ENCODE measurements around the gene CIITA.

The CIITA gene

DNA sequence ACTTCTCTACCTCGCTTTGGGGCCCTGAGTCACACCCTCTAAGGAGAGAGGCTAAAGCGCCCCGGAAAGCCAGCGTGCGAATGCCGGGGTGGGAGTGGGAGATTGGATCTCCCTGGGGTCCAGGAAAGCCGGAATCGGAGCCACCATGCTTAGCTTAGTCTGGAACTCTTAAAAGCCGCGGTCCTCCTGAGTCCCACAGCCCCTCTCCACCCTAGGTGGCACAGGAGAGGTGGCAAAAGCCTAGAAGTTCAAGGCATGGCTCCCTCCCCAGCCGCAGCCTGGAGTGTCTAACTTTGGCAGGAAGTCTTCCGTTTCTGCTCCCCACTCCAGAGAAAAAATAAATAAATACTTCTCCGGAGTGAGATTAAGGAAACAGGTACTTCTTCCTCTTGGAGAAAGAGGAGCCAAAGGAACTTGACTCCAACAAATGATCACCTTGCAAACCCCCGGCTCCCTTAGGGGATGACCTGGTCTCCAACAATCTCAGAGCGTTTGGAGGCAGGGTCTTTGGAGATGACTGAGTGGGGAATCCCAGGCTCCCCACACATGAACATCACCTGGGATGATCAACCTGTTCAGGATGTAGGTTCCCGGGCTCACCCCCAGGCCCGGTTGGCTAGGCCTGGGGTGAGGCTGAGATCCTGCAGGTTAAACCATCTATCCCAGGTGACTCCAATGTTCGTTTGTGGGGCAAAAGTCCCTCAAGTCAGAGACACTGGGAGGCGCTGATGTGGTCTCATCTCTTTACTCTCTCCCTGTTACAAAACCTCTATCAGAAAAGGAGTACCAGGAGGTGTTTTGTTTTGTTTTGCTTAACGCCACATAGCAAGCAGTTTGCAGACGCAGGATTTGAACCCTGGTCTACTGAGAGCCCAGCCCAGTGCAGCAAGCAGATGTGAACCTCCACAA is 2.9 kb downstream of the CIITA start:
- no peak for DNase-seq

- DNase-seq = no peak
These were observed 3.8 kb downstream of the CIITA start for GRCh38 chr16:10880594-10881452.

- DNase-seq = peak; percentile 38
These were observed 4.6 kb downstream of the CIITA start for GRCh38 chr16:10881479-10882030.

GRCh38 chr16:10883004-10883403 is 6.0 kb downstream of the CIITA start:
- no peak for DNase-seq

DNA sequence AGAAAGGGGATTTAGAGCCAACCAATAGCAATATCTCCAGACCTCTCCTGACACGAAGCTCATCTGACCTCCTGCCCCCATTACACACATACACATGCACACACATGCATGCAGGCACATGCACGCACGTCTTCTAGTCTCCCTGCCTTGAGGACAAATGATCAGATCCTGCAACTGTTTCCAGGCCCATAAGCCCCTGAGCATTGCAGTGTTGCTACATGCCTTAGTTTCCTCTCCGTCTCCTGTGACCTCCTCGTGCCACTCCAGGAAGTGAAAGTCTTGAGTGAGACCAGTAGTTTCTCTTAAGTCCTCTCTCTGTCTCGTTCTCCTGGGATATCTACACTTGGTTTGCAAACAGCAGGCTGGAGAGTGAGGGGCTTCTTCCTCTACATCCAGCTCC is 8.2 kb downstream of the CIITA start:
- DNase-seq = no peak

DNA sequence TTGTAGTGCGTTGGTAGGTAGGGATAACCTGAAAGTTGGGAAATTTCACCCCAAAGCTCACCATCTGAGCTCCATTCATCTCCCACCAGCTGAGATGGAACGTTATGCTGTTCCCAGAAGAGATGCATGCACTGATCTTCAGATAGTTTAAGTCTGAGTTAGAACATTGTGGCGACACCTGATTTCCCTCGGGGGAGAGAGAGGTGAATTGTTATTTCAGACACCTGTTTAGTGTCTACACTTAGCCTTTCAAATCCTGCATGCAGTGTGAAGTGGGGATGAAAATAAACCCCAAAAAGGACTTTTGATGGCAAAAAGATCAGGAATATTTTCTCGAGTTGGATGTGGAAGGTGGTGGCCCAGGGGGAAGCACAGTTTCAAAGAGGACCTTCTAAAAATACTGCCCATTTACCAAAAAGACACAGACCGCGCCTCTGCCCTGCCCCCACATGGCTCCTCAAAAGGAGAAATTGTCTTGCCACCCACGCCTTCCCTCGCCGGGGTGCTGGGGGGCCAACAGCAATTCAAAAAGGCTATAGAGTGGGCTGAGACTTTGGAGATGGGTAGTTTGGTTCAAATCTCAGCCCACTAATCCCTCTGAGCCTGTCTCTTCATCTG is 11.4 kb downstream of the CIITA start:
- DNase-seq = no peak

GRCh38 chr16:10889855-10890254 is 12.9 kb downstream of the CIITA start:
- DNase-seq = no peak

DNA sequence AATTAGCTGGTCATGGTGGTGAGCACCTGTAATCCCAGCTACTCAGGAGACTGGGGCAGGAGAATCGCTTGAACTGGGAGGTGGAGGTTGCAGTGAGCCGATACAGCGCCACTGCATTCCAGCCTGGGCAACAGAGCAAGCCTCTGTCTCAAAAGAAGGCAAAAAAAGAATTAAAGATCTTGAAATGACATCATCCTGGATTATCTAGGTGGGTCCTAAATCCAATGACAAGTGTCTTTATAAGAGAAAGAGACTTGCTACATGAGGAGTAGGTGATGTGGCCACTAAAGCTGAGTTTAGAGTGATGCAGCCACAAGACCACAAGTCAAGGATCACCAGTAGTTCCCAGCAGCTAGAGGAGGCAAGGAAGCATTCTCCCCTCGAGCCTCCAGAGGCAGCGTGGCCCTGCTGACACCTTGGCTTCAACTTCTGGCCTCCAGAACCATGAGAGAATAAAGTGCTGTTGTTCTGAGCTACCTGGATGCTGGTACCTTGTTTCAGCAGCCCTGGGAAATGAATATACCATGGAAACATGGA is 15.8 kb downstream of the CIITA start:
- DNase-seq = no peak

DNA sequence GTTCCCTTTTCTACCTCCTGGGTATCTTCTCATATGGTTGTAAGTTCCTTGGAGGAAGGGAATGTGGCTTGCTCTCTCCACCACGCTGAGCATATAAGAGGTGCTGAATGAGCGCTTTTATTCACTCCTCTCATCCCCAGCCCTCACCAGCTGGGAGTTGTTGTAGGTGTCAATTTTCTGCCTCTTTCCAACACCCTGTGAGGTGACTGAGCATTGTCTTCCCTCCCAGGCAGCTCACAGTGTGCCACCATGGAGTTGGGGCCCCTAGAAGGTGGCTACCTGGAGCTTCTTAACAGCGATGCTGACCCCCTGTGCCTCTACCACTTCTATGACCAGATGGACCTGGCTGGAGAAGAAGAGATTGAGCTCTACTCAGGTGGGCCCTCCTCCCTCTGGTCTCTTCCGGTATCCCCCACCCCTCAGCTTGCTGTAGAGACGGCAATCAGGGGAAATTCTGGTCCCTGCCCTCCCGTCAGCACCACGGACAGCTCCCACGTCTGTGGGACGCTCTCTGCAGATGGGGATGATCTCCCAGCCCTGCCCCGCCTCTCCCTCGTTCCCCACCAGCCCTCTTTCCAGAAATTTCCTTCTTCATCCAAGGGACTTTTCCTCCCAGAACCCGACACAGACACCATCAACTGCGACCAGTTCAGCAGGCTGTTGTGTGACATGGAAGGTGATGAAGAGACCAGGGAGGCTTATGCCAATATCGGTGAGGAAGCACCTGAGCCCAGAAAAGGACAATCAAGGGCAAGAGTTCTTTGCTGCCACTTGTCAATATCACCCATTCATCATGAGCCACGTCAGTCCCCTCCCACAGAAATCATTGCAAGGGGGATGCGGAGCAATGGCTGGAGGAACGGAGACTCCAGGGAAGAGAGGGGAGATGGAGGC is 18.3 kb downstream of the CIITA start:
- DNase-seq = no peak

GRCh38 chr16:10896165-10896564 is 19.2 kb downstream of the CIITA start:
- DNase-seq = no peak

GRCh38 chr16:10896723-10897122 is 19.7 kb downstream of the CIITA start:
- DNase-seq = no peak

DNA sequence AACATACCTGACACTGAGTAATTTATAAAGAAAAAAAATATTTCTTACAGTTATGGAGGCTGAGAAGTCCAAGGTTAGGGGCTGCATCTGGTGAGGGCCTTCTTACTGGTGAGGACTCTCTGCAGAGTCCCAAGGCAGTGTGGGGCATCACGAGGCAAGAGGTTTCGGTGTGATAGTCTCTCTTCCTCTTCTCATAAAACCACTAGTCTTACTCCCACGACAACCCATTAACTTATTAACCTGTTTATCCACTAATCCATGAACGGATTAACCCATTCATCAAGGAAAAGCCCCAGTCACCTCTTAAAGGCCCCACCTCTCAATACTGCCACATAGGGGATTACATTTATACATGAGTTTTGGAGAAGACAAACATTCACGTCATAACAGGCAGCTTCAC is 20.1 kb downstream of the CIITA start:
- DNase-seq = no peak

DNA sequence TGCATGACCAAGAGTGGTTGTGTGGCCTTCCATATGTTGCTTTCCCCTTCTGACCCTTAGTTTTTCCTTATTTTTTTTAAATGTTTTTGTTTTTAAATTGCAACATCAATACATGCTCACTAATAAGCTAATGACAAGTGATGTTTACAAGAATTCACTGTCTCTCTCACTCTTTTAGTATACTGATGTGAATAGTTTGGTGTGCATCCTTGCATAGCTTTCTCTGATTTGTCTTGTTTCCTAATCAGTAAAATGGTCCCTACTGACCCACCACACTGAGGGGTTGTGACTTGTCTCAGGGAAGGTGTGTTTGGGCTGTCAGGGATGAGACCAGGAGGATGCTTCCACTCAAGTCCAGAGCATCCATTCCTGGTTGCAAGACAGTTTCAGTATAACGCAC is 26.0 kb downstream of the CIITA start:
- DNase-seq = no peak

GRCh38 chr16:10906482-10906881 is 29.5 kb downstream of the CIITA start:
- no peak for DNase-seq

DNA sequence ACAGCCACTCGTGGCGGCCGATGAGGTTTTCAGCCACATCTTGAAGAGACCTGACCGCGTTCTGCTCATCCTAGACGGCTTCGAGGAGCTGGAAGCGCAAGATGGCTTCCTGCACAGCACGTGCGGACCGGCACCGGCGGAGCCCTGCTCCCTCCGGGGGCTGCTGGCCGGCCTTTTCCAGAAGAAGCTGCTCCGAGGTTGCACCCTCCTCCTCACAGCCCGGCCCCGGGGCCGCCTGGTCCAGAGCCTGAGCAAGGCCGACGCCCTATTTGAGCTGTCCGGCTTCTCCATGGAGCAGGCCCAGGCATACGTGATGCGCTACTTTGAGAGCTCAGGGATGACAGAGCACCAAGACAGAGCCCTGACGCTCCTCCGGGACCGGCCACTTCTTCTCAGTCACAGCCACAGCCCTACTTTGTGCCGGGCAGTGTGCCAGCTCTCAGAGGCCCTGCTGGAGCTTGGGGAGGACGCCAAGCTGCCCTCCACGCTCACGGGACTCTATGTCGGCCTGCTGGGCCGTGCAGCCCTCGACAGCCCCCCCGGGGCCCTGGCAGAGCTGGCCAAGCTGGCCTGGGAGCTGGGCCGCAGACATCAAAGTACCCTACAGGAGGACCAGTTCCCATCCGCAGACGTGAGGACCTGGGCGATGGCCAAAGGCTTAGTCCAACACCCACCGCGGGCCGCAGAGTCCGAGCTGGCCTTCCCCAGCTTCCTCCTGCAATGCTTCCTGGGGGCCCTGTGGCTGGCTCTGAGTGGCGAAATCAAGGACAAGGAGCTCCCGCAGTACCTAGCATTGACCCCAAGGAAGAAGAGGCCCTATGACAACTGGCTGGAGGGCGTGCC is 30.1 kb downstream of the CIITA start:
- no peak for DNase-seq

GRCh38 chr16:10907757-10908045 is 30.7 kb downstream of the CIITA start:
- no peak for DNase-seq

DNA sequence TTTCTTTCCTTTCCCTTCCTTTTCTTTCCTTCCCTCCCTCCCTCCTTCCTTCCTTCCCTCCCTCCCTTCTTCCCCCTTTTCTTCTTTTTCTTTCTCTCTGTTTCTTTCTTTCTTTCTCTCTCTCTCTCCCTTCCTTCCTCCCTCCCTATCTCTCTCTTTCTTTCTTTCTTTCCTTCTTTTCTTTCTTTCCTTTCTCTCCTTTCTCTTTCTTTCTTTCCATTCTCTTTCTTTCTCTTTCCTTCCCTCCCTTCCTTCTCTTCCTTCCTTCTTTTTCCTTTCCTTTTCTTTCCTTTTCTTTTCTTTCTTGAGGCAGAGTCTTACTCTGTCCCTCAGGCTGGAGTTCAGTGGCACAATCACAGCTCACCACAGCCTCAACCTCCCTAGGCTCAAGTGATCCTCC is 34.3 kb downstream of the CIITA start:
- no peak for DNase-seq

GRCh38 chr16:10916534-10916933 is 39.5 kb downstream of the CIITA start:
- DNase-seq = no peak

DNA sequence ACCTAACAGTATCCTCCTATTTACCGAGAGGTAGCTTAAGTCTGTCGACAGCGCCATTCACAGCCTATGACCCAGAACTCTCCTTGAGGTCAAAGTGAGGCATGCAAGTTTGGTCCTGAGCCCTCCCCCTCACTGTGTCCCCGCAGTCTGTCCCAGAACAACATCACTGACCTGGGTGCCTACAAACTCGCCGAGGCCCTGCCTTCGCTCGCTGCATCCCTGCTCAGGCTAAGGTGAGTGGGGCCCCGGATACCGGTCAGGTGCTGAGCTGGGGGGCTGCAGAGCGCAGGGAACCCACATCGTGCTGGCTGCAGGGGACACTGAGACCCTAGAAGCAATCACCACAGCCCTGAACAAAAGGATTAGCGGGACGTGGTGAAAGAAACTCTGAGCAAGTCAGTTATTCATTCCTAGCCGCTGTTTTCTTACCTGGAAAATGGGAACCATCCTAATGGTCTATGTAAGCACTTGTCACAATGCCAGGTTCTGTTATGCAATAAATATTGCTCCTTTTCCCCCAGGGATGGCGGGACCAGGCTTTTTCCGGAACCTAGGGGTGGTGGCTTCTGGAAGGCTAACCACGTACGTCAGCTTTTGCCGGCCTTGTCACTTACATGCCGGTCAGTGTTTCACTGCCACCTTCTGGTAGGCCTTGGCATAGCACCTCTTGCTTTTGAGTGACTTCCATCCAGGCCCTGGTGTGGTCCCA is 41.4 kb downstream of the CIITA start:
- DNase-seq = peak; percentile 90

- DNase-seq = no peak
These were observed 42.0 kb downstream of the CIITA start for GRCh38 chr16:10919003-10919351.
